HCT116 (cell line): ENCODE data around the gene TEX26.

Source experiments
- CTCF ChIP-seq, 3 experiments: fragments of 200-600 bp in 1 of 3; sonication (generic) in 1 of 3; IDR thresholded peaks in 2 of 3; conservative IDR thresholded peaks in 1 of 3; 2 replicates each; pipeline ENCODE4 v1.5.1; 2012 to 2017; ENCODE audit warnings: low read depth in 2 of 3, low read length in 2 of 3, antibody characterized with exemption in 1 of 3, borderline replicate concordance in 1 of 3, control low read depth in 1 of 3, mild to moderate bottlenecking in 1 of 3, mixed read lengths in 1 of 3, mixed run types in 1 of 3, moderate library complexity in 1 of 3; ENCODE audit not compliant: insufficient read depth in 1 of 3
- EZH2 ChIP-seq: fragments of 200-600 bp; sonication (generic); IDR thresholded peaks from 2 replicates; pipeline ENCODE4 v1.6.1; 2017; ENCODE audit warnings: antibody characterized with exemption, mixed run types

GRCh38 chr13:30906411-30907051 lies 25.9 kb upstream of the TEX26 start:
- TF ChIP-seq CTCF (IDR thresholded peaks at IDR 0.05 in 2 of 3, conservative IDR thresholded peaks at IDR 0.05 in 1 of 3; ENCODE audit: borderline replicate concordance in 1 of 3, insufficient read depth in 1 of 3, low read depth in 2 of 3, low read length in 2 of 3) (no peak), EZH2 (no peak)
